Inflammatory macrophage (primary cell): ENCODE measurements around the gene GRM2.
A peak's percentile ranks its signal among the peaks of the same experiment; 100 is the strongest.

Experiments
- DNase-seq, 2 donors: peaks; one replicate each; pipeline ENCODE4 v3.0.0-alpha.2; 2020 to 2022
- total RNA-seq, 18 experiments: gene quantifications; one replicate each; lab custom pipeline; 2026; ENCODE audit warnings: mixed read lengths in 6 of 18, inconsistent platforms in 2 of 18; lab: John Stamatoyannopoulos, UW

GRM2 gene
- total RNA-seq = 0 to 0.48 (median 0.12) reads per million in 18 experiments

- peak in 1 of 2 donors; percentile 24 for DNase-seq
These were observed at the start of gene GRM2 for GRCh38 chr3:51706788-51707731. Gene GRM2, plus strand, starts transcription at chr3:51707068. Its CDS starts 1,916 bp downstream, at chr3:51708984.

GRCh38 chr3:51657234-51657633, 49.6 kb upstream of the GRM2 start:
- DNase-seq = peak; percentile 71 to 78

- no peak for DNase-seq
These were observed 46.9 kb upstream of the GRM2 start for GRCh38 chr3:51659942-51660341.

GRCh38 chr3:51662456-51662855, 44.4 kb upstream of the GRM2 start:
- no peak for DNase-seq

- no peak for DNase-seq
These were observed 38.1 kb upstream of the GRM2 start for GRCh38 chr3:51668756-51669155.

- peak; percentile 87 to 88 for DNase-seq
These were observed 37.4 kb upstream of the GRM2 start for GRCh38 chr3:51669241-51670052.

GRCh38 chr3:51670053-51670822, 36.6 kb upstream of the GRM2 start:
- DNase-seq = peak; percentile 18 to 66

- peak; percentile 95 to 97 for DNase-seq
These were observed 35.8 kb upstream of the GRM2 start, which contains the start of gene TEX264 for GRCh38 chr3:51670823-51671733. Gene TEX264, plus strand, starts transcription at chr3:51671252. Its CDS starts 3,053 bp downstream, at chr3:51674305.

GRCh38 chr3:51671734-51672475, 35.0 kb upstream of the GRM2 start:
- peak; percentile 74 to 76 for DNase-seq

- DNase-seq = peak in 1 of 2 donors; percentile 24
These were observed 33.6 kb upstream of the GRM2 start for GRCh38 chr3:51673181-51673801.

GRCh38 chr3:51673802-51674654, 32.8 kb upstream of the GRM2 start:
- DNase-seq = no peak

- DNase-seq = no peak
These were observed 31.7 kb upstream of the GRM2 start for GRCh38 chr3:51675201-51675611.

- no peak for DNase-seq
These were observed 30.7 kb upstream of the GRM2 start for GRCh38 chr3:51676102-51676640.

- DNase-seq = no peak
These were observed 29.5 kb upstream of the GRM2 start for GRCh38 chr3:51677358-51677757.

- DNase-seq = no peak
These were observed 28.7 kb upstream of the GRM2 start for GRCh38 chr3:51678186-51678585.

- DNase-seq = no peak
These were observed 28.2 kb upstream of the GRM2 start for GRCh38 chr3:51678641-51679040.

- DNase-seq = no peak
These were observed 27.6 kb upstream of the GRM2 start for GRCh38 chr3:51679318-51679717.

- no peak for DNase-seq
These were observed 27.1 kb upstream of the GRM2 start for GRCh38 chr3:51679777-51680176.

- no peak for DNase-seq
These were observed 26.7 kb upstream of the GRM2 start for GRCh38 chr3:51680196-51680595.
